Lower leg skin (tissue), 3 donors: ENCODE results near the gene BBS9.

Experiments used
- POLR2A ChIP-seq, 2 donors: fragments of 450-650 bp; IDR thresholded peaks; one replicate each; pipeline ENCODE4 v1.6.1; 2016 to 2017; ENCODE audit warnings: antibody characterized with exemption in 2 of 2, mild to moderate bottlenecking in 1 of 2, moderate library complexity in 1 of 2
- TF ChIP-seq, protein P1 (sequence below), 3 donors: fragments of 450-650 bp; IDR thresholded peaks; one replicate each; pipeline ENCODE4 v1.5.1; 2016; ENCODE audit warnings: antibody characterized with exemption in 3 of 3, mild to moderate bottlenecking in 3 of 3, moderate library complexity in 2 of 3

DNA sequence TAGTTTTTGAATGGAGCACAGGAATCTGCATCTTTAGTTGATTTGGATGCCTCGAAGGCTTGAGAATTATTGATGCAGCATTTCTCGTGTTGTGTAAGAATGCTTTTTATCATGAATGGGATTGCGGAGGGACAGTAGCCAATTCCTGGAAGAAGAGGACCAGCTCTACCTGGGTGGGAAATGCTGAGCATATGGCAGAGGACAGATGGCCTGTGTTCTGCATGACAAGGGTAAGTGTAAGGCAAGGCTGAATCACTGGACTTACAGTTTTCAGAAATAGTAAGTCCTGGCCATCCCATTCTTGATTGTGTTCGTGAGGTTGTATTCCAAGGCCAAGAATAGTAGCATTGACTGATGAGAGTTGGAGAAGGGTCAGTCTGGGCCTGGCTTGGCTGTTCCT, 36.1 kb upstream of the BBS9 start:
- TF ChIP-seq POLR2A (IDR thresholded peaks at IDR 0.05) = no peak
- TF ChIP-seq, protein P1, sequence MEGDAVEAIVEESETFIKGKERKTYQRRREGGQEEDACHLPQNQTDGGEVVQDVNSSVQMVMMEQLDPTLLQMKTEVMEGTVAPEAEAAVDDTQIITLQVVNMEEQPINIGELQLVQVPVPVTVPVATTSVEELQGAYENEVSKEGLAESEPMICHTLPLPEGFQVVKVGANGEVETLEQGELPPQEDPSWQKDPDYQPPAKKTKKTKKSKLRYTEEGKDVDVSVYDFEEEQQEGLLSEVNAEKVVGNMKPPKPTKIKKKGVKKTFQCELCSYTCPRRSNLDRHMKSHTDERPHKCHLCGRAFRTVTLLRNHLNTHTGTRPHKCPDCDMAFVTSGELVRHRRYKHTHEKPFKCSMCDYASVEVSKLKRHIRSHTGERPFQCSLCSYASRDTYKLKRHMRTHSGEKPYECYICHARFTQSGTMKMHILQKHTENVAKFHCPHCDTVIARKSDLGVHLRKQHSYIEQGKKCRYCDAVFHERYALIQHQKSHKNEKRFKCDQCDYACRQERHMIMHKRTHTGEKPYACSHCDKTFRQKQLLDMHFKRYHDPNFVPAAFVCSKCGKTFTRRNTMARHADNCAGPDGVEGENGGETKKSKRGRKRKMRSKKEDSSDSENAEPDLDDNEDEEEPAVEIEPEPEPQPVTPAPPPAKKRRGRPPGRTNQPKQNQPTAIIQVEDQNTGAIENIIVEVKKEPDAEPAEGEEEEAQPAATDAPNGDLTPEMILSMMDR (IDR thresholded peaks at IDR 0.05) = no peak
